ENCODE measurements around the gene LTB4R. TPM values are rescaled to one million over a fixed set of nuclear protein-coding genes. Genes with fewer than 3 reads are reported as not detected.

Gene LTB4R
- polyA plus RNA-seq, 1 donor from 2014 or later, result 4.3 TPM

- Histone ChIP-seq H3K9me3 (ENCODE audit: low read length) (no peaks in the 10 kb centered on the region), H3F3A (ENCODE audit: insufficient read depth, low read length, poor library complexity, severe bottlenecking) (no peaks in the 10 kb centered on the region), H4K20me1 (ENCODE audit: insufficient read depth) (no peaks in the 10 kb centered on the region), H3K9me2 (ENCODE audit: insufficient read depth, low read length) (no peaks in the 10 kb centered on the region), H3K4me2 (ENCODE audit: low read length) (no peak overlapping the region), H3K27me3 (ENCODE audit: insufficient read depth, low read depth, low read length) (peaks cover 44% of the 10 kb centered on the region), H3K27ac (ENCODE audit: low read length) (no peak overlapping the region), H3K36me3 (ENCODE audit: insufficient read depth, low read length) (no peaks in the 10 kb centered on the region), H3K9ac (ENCODE audit: low read length) (no peak overlapping the region), H2AFZ (ENCODE audit: low read depth, low read length) (no peak overlapping the region), H3K4me3 (ENCODE audit: low read length) (no peak overlapping the region), H3K79me2 (replicated peaks; ENCODE audit: insufficient read depth, low read length) (no peaks in the 10 kb centered on the region)
- TF ChIP-seq MXI1 (conservative IDR thresholded peaks at IDR 0.05; ENCODE audit: poor library complexity, severe bottlenecking) (no peak), TAF1 (IDR thresholded peaks at IDR 0.05; ENCODE audit: low read depth) (no peak), CTCF (IDR thresholded peaks at IDR 0.05; ENCODE audit: poor library complexity, severe bottlenecking) (no peak), REST (IDR thresholded peaks at IDR 0.05; ENCODE audit: borderline replicate concordance) (no peak), EP300 (conservative IDR thresholded peaks at IDR 0.05; ENCODE audit: poor library complexity, severe bottlenecking) (no peak), RAD21 (conservative IDR thresholded peaks at IDR 0.05) (no peak), SMC3 (conservative IDR thresholded peaks at IDR 0.05; ENCODE audit: poor library complexity) (no peak), EZH2 (IDR thresholded peaks at IDR 0.05; ENCODE audit: borderline replicate concordance, insufficient read depth, low read length, poor library complexity, severe bottlenecking) (no peak), POLR2AphosphoS5 (IDR thresholded peaks at IDR 0.05) (no peak)
Observed at GRCh38 chr14:24329736-24330135, 18.4 kb downstream of the LTB4R start.

- H3K36me3 ChIP-seq (ENCODE audit: insufficient read depth, low read length), result no peaks in the 10 kb centered on the region
- H3K9ac ChIP-seq (ENCODE audit: low read length), result no peak overlapping the region
- H3F3A ChIP-seq (ENCODE audit: insufficient read depth, low read length, poor library complexity, severe bottlenecking), result no peaks in the 10 kb centered on the region
- H3K4me2 ChIP-seq (ENCODE audit: low read length), result no peak overlapping the region
- no peaks in the 10 kb centered on the region for H4K20me1 ChIP-seq (ENCODE audit: insufficient read depth)
- no peak for TF ChIP-seq POLR2AphosphoS5 (IDR thresholded peaks at IDR 0.05)
- TF ChIP-seq CTCF (IDR thresholded peaks at IDR 0.05; ENCODE audit: poor library complexity, severe bottlenecking), result no peak
- no peak for TF ChIP-seq RAD21 (conservative IDR thresholded peaks at IDR 0.05)
- TF ChIP-seq EZH2 (IDR thresholded peaks at IDR 0.05; ENCODE audit: borderline replicate concordance, insufficient read depth, low read length, poor library complexity, severe bottlenecking), result no peak
- TF ChIP-seq REST (IDR thresholded peaks at IDR 0.05; ENCODE audit: borderline replicate concordance), result no peak
- no peak for TF ChIP-seq SMC3 (conservative IDR thresholded peaks at IDR 0.05; ENCODE audit: poor library complexity)
- no peak for TF ChIP-seq EP300 (conservative IDR thresholded peaks at IDR 0.05; ENCODE audit: poor library complexity, severe bottlenecking)
- TF ChIP-seq MXI1 (conservative IDR thresholded peaks at IDR 0.05; ENCODE audit: poor library complexity, severe bottlenecking), result no peak
- no peak for TF ChIP-seq TAF1 (IDR thresholded peaks at IDR 0.05; ENCODE audit: low read depth)
- H3K4me3 ChIP-seq (ENCODE audit: low read length), result no peak overlapping the region
- no peak overlapping the region for H2AFZ ChIP-seq (ENCODE audit: low read depth, low read length)
- H3K27ac ChIP-seq (ENCODE audit: low read length), result no peak overlapping the region
- H3K27me3 ChIP-seq (ENCODE audit: insufficient read depth, low read depth, low read length), result peaks cover 58% of the 10 kb centered on the region
- no peaks in the 10 kb centered on the region for H3K9me2 ChIP-seq (ENCODE audit: insufficient read depth, low read length)
- H3K79me2 ChIP-seq (replicated peaks; ENCODE audit: insufficient read depth, low read length), result no peaks in the 10 kb centered on the region
- H3K9me3 ChIP-seq (ENCODE audit: low read length), result no peaks in the 10 kb centered on the region
Observed at GRCh38 chr14:24330973-24331674, 19.8 kb downstream of the LTB4R start.
